ENCODE data around the gene NKD2. TPM values are rescaled to one million over a fixed set of nuclear protein-coding genes. Genes with fewer than 3 reads are reported as not detected.

NKD2 gene
- total and polyA plus RNA-seq, 2 experiments from 2014 or later, result 1.4 to 9.1 TPM

DNA sequence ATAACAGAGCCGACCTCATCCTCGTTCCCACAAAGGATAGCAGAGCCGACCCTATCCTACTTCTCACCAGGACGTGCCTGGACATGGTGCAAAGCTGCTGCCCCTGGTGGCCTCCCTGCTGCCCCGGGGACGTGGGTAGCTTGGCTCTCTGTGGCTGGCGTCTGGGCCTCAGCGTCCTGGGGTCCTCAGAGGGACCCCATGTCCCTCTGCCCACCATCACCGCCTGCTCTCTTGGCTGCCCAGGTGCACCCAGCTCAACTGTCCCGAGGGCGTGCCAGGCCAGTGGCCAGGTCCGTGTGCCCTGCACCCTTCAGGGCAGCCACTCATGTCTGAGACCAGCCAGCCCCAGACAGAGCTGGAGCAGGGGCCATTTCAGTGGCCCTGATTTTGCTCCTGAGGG is 8.5 kb downstream of the NKD2 start:
- no peak overlapping the region for H3K4me3 ChIP-seq
- no peaks in the 10 kb centered on the region for H3K36me3 ChIP-seq (replicated peaks; ENCODE audit: insufficient read depth, low read depth)
- TF ChIP-seq EZH2 (IDR thresholded peaks at IDR 0.05; ENCODE audit: borderline replicate concordance) (no peak), EZH2phosphoT487 (IDR thresholded peaks at IDR 0.05; ENCODE audit: low read depth, severe bottlenecking, unreplicated experiment) (no peak)
- TF ChIP-seq, protein P1, sequence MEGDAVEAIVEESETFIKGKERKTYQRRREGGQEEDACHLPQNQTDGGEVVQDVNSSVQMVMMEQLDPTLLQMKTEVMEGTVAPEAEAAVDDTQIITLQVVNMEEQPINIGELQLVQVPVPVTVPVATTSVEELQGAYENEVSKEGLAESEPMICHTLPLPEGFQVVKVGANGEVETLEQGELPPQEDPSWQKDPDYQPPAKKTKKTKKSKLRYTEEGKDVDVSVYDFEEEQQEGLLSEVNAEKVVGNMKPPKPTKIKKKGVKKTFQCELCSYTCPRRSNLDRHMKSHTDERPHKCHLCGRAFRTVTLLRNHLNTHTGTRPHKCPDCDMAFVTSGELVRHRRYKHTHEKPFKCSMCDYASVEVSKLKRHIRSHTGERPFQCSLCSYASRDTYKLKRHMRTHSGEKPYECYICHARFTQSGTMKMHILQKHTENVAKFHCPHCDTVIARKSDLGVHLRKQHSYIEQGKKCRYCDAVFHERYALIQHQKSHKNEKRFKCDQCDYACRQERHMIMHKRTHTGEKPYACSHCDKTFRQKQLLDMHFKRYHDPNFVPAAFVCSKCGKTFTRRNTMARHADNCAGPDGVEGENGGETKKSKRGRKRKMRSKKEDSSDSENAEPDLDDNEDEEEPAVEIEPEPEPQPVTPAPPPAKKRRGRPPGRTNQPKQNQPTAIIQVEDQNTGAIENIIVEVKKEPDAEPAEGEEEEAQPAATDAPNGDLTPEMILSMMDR (IDR thresholded peaks at IDR 0.05; ENCODE audit: poor library complexity), result no peak
- DNase-seq (ENCODE audit: low spot score), result no peak
- peaks cover 12% of the 10 kb centered on the region for H3K4me1 ChIP-seq (ENCODE audit: insufficient read depth)
- H3K27me3 ChIP-seq, result no peaks in the 10 kb centered on the region
- H3K79me2 ChIP-seq, result no peaks in the 10 kb centered on the region
- H3K9me3 ChIP-seq (ENCODE audit: low read depth), result no peaks in the 10 kb centered on the region
- 84% methylated on average over 12 of the region's 12 CpGs for WGBS (ENCODE audit: low lambda C conversion rate, missing lambda C conversion rate)
- no peaks in the 10 kb centered on the region for H3K9me2 ChIP-seq (replicated peaks; ENCODE audit: insufficient read depth)
- H3K27ac ChIP-seq, result no peak overlapping the region
- no peak overlapping the region for H2AFZ ChIP-seq
- no peak overlapping the region for H3K4me2 ChIP-seq
- no peaks in the 10 kb centered on the region for H4K20me1 ChIP-seq (ENCODE audit: insufficient read depth, poor library complexity, severe bottlenecking)

DNA sequence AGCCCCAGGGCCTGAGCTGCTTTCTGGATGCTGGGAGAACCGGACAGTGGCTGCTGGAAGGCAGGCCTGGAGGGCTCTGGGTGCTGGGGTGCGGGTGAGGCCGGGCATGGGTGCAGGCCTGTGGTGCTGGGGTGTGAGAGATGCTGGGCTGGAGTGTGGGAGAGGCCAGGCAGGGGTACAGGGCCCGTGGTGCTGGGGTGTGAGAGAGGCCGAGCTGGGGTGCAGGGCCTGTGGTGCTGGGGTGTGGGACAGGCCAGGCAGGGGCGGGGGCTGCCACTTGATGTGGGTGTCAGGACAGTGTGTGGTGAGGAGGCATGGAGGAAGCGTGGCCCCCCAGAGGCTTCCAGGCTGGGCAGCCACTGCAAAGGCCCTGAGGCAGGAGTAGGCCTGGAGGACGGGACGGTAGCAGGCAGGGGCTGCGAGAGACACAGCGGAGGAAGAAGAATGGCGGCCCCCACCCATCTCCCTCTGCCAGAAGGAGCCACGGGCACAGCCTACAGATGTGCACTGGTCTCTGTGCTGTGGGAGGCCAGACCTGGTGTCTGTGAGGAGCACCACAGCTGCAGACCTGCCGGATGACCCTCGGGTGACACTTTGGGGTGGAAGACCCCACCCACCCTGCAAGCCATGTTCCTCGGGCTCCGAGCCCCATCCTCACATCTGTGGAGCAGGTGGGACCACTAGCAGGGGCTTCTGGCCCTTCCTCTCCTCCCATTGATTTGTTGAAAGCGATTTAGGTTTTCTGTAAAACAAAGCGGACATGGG is 9.3 kb downstream of the NKD2 start:
- Histone ChIP-seq H3K4me1 (ENCODE audit: insufficient read depth) (peaks cover 12% of the 10 kb centered on the region), H3K9me3 (ENCODE audit: low read depth) (no peaks in the 10 kb centered on the region), H2AFZ (no peak overlapping the region), H4K20me1 (ENCODE audit: insufficient read depth, poor library complexity, severe bottlenecking) (no peaks in the 10 kb centered on the region), H3K4me3 (no peak overlapping the region), H3K27ac (no peak overlapping the region), H3K27me3 (no peaks in the 10 kb centered on the region), H3K79me2 (no peaks in the 10 kb centered on the region), H3K9me2 (replicated peaks; ENCODE audit: insufficient read depth) (no peaks in the 10 kb centered on the region), H3K4me2 (no peak overlapping the region), H3K36me3 (replicated peaks; ENCODE audit: insufficient read depth, low read depth) (no peaks in the 10 kb centered on the region)
- WGBS (ENCODE audit: low lambda C conversion rate, missing lambda C conversion rate), result 92% methylated on average over 19 of the region's 19 CpGs
- TF ChIP-seq, protein P1 (IDR thresholded peaks at IDR 0.05; ENCODE audit: poor library complexity), result no peak
- TF ChIP-seq EZH2phosphoT487 (IDR thresholded peaks at IDR 0.05; ENCODE audit: low read depth, severe bottlenecking, unreplicated experiment), result no peak
- no peak for TF ChIP-seq EZH2 (IDR thresholded peaks at IDR 0.05; ENCODE audit: borderline replicate concordance)
- DNase-seq (ENCODE audit: low spot score), result no peak

DNA sequence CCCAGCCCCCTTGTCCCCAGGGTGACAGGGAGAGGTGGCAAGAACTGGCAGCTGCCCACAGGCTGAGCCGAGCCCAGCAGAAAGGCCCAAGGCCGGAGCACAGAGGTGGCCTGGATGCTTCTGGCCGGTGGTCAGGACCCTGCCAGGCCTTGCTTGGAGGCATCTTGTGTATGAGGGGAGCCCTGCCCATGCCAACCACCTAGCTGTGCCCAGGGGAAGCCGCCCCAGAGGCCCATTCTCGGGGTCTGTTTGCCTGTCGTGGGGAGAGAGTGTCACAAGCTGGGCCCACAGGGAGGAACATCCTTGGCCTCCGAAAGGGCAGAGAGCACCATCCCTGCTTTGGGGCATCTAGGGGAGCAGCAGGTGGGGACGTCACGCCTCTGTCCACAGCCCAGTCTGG is 10.0 kb downstream of the NKD2 start:
- Histone ChIP-seq H3K27me3 (no peaks in the 10 kb centered on the region), H2AFZ (no peak overlapping the region), H3K36me3 (replicated peaks; ENCODE audit: insufficient read depth, low read depth) (no peaks in the 10 kb centered on the region), H3K4me2 (no peak overlapping the region), H3K4me1 (ENCODE audit: insufficient read depth) (peaks cover 12% of the 10 kb centered on the region), H3K79me2 (no peaks in the 10 kb centered on the region), H3K9me3 (ENCODE audit: low read depth) (no peaks in the 10 kb centered on the region), H4K20me1 (ENCODE audit: insufficient read depth, poor library complexity, severe bottlenecking) (no peaks in the 10 kb centered on the region), H3K9me2 (replicated peaks; ENCODE audit: insufficient read depth) (no peaks in the 10 kb centered on the region), H3K4me3 (no peak overlapping the region), H3K27ac (no peak overlapping the region)
- DNase-seq (ENCODE audit: low spot score), result no peak
- WGBS (ENCODE audit: low lambda C conversion rate, missing lambda C conversion rate), result 96% methylated on average over 9 of the region's 9 CpGs
- TF ChIP-seq EZH2phosphoT487 (IDR thresholded peaks at IDR 0.05; ENCODE audit: low read depth, severe bottlenecking, unreplicated experiment) (no peak), EZH2 (IDR thresholded peaks at IDR 0.05; ENCODE audit: borderline replicate concordance) (no peak)
- TF ChIP-seq, protein P1 (IDR thresholded peaks at IDR 0.05; ENCODE audit: poor library complexity), result no peak
